GM18907 (cell line): ENCODE data around the gene ULBP2.

Source experiments
- ATAC-seq: cut with Tn5 transposase; IDR thresholded peaks from one replicate; pipeline ENCODE4 v1.9.1; 2021; ENCODE audit warnings: mild to moderate bottlenecking, moderate library complexity; ENCODE audit not compliant: unreplicated experiment

Gene ULBP2, protein sequence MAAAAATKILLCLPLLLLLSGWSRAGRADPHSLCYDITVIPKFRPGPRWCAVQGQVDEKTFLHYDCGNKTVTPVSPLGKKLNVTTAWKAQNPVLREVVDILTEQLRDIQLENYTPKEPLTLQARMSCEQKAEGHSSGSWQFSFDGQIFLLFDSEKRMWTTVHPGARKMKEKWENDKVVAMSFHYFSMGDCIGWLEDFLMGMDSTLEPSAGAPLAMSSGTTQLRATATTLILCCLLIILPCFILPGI

DNA sequence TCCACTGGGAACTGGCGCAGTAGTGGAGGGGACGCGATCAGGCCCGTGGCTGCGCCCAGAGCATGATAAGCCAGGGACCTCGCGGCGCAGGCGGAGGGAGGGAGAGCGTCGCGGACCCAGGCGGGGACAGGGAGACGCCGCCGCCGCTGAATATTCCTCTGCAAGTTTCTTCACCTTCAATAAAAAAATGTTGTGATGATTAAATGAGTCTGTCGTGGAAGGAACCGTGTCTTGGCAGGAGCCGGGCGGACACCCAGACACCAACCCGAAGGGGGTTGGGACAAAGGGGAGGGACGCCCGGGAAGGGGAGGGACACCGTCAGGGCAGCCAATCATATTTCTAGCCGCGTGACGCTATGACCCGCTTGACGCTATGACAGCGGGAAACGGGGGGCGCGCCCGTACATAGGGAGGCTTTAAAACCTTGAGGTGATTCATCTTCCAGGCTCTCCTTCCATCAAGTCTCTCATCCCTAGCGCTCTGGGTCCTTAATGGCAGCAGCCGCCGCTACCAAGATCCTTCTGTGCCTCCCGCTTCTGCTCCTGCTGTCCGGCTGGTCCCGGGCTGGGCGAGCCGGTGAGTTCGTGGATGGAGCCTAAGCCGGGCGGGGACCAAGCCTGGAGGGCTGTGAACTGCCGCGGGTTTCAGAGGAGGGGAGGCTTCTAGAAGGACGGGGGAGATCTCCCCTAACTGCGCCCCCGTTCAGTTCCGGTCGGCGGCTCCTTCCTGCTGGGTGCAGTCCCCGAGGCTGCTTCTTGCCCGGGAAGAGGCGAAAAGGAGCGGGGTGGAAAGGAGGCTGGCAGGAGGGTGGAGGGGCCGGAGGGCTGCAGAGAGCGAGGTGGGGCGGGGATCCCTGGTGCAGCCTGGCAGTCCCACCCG is at the start of gene ULBP2:
Gene ULBP2, plus strand, starts transcription at position 432 of the 878 bp plus-strand sequence. Its CDS starts 59 bp downstream, at position 491.
- ATAC-seq, result no peak

DNA sequence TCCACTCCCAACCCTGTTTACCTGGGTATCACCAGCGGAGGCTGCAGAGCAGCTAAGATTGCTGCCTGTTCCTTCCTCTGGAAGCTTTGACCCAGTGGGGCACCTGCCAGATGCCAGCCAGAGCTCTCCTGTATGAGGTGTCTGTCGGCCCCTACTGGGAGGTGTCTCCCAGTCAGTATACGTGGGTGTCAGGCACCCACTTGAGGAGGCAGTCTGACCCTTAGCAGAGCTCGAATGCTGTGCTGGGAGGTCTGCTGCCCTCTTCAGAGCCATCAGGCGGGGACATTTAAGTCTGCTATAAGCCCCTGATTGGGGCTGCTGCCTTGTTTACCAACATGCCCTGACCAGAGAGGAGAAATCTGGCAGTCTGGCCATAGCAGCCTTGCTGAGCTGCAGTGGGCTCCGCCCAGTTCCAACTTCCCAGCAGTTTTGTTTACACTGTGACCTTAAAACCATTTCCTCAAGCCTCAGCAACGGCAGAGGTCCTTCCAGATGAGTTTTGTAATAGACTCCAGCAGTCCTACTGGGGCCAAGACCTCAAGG is 46.7 kb upstream of the ULBP2 start:
- no peak for ATAC-seq

DNA sequence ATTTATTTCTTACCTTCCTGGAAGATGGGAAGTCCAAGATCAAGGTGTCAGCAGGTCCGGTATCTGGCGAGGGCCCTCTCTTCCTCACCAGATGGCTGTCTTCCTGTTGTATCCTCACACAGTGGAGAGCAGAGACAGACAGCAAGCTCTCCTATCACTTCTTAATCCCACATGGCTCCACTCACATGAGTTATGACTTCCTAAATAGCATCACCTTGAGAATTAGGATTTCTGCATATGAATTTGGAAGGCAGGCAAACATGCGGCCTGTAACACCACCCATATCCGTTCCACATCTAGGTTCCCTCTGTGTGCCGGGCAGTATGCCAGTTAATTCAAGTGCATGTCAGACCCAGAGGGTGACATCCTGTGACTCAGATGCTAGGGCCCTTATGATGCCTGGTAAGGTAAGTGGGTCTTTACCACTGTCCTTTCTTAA is 46.0 kb upstream of the ULBP2 start:
- ATAC-seq, result no peak

DNA sequence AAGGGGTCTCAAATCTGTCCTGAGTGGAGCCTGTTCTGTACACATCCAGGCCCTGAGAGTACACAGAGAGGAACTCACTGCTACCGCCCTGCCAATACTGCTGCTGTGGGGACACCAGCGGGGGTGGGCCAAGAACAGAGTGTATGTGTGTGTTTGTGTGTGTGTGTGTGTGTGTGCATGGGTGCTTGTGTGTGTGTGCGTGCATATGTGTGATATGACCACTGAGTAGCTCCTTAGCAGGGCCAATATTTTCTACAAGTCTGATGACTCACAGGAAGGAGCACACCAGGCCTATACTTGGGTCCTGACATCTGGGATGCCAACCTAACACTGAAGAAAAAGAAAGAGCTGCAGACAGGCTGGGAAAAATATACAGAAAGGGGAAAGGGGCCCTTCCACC is 45.3 kb upstream of the ULBP2 start:
- ATAC-seq, result no peak

DNA sequence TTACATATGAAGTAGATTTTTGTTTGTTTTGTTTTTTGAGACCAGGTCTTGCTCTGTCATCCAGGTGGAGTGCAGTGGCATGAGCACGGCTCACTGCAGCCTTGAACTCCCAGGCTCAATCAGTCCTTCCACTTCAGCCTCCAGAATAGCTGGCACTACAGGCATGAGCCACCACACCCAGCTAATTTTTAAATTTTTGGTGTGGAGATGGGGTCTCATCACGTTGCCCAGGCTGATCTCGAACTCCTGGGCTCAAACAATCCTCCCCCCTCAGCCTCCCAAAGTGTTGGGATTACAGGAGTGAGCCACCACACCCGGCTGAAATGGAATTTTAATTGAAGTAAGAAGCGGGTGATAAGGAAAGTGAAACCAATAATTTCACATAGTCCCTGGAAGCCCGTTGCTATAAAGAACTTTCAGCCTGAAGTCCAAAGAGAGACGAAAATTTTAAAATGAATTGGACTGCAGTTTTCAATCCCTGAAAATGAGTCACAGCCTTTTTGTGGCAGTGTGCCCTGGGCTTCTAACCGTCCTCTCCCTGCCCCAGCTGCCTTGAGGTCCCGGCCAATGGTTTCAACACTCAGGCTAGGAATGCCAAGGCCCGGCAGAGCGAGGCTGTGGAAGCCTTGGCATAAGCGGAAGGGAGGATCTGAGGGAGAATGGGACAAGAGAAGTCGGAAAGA is 44.7 kb upstream of the ULBP2 start:
- no peak for ATAC-seq

DNA sequence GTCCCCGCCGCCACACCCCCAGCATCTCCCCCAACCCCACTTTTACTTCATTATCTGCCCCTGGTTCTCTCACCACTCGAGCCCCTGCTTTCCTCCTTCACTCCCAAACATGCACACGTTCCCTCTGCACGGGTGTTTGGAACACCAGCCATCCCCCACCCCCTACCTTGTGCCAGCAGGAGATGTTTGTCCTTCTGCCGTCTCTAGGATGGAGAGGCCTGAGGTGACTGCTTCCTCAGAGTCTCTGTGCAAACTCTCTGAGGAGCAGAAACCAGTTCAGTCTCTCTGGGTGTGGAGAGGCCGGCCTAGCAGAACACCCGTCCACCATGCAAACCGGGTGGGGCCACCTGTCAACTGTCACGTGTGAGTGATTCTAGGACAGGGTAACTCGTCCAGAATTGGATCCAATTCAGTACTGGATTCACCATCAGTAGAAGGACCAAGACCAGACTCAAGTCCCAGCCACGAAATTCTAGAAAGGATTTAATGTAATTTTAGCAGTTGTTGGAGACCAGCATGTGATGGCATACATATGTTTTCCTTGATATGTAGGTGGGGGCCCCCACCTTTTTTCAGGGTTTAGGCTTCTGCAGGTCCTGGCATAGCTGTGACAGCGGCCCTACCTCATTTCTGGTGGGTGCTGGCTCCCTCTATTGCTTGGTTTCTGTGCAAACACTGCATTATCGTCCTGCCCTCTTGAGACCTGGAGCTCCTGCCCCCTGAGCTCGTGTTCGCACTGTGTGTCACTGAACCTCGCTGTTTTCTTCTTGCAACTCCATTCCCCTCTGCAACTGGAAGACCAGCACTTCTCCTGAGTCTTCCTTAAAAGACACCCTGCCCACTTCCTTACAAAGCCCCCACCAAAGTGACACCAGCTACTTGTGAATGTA is 43.7 kb upstream of the ULBP2 start, which contains the start of gene RAET1E:
Gene RAET1E, minus strand, starts transcription at position 259 of the 890 bp plus-strand sequence. CDS start 7,212 bp downstream, outside the sequence.
- ATAC-seq, result no peak

DNA sequence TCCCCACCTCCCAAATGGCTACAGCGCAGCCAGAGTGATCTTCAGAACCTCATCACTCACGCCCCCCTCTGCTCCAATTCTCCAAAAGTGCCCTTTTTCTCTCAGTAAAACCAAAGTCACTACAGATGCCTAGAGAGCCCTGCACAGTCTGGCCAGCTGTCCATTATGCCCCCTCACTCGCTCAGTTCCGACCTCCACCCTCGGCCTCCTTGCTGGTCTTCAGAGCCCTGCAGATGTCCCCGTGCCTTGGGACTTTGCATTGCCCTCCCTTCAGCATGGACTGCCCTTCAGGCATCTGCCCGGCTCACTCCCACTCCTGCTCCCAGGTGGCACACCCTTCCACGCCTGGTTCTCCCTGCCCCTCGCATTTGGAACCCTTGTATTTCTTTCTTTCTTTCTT is 42.8 kb upstream of the ULBP2 start:
- ATAC-seq, result no peak

DNA sequence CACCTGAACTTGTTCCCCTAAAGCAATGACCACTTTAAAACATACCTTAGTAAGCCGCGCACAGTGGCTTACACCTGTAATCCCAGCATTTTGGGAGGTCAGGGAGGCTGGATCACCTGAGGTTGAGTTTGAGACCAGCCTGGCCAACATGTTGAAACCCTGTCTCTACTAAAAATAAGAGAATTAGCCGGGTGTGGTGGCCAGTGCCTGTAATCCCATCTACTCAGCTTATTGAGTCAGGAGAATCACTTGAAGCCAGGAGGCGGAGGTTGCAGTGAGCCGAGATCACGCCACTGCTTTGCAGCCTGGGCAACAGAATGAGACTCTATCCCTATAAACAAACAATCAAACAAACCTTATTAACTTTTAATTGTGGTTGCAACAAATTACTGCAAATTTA is 42.3 kb upstream of the ULBP2 start:
- no peak for ATAC-seq

DNA sequence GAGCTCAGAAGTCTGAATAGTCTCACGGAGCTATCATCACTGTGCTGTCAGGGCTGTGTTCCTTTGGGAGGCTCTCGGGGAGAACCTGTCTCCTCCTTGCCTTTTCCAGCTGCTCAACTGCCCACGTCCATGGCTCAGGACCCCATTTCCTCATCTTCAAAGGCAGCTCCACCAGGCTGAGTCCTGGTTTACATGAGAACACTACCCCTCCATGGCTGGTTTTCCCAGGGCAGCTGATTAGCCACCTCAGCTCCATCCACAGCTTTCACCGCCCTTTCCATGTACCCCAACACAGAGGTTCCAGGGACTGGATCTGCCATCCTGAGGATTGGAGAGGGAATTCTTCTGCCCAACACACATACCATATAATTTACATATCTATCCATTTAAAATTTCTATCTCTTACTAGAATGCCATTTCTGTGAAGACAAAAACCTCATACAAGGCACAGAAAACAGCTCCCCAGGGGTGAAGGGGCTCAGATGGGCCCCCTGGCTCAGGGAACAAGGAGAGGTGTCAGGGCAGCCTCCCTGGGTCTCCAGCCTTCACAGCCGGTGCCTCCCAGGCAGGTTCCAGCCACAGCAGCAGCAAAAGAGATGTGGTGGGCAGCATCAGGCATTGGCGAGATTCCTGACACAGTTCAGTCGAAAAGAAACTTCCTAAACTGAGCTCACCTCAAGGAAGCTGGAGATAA is 41.7 kb upstream of the ULBP2 start:
- ATAC-seq, result no peak

DNA sequence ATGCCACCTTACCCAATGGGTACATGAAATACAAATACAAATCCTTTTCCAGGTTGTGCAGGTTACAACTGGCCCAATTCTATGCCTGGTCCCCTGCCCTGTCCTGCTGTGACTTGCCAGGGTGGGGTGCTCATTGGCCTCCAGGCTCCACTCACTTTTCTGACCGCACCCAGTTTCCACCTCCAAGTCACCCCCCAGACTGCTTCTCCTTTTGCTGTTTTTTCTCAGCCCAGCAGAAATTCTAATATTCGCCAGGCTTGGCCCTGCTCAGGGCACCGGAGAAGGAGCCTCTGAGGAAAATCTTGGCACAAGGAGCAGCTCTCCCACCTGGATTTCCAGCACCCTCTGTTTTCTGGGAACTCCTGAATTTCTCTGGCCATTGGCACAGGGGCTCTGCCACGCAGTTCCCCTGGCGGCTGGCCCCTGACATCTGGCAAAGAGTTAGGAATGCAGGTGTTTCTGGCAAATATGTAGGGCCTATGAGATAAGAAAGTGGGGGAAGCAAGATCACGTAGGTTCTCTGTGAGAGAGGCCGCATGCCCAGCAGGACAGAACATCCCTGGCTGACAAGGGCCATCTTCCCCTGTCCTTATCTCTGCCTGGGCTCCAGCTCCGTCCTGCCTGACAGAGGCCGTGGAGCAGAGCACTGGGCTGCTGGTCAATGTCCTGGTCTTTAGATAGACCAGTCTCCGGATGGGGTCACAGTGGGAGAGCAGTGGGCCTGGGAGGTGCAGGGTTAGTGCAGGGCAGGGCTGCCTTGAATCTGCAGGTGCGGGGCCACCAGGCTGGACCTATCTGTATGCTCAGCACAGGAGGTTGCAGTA is 41.0 kb upstream of the ULBP2 start:
- ATAC-seq, result no peak

DNA sequence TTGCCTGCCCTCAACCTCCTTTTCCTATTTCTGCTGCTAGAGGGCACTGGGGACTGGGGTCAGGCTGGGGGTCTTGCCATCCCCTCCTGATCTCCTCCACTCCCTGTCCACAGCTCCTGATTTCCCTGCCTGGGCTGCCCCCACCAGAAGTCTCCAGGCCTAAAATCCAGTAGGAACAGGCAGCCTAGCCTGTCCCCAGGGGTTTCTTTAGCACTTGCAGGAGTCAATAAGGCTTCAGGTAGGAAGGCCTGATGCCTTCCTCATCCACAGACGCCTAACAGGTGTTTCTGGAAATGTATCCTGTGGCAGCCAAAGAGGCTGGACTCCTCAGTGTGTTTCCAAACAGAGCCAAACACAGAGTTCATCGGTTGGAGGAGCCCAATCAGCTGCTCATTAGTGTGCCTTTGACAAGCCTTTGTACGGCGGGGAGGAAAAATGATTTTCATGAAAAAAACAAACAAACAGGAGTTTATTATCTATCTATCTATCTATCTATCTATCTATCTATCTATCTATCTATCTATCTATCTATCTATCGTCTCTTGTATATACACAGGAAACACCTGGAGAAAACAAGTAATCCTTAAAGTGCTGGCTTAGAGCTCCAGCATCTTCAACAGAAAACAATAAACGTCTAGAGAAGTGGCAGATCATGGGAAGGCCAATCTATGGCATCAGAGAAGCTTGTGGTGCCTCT is 40.2 kb upstream of the ULBP2 start:
- no peak for ATAC-seq

DNA sequence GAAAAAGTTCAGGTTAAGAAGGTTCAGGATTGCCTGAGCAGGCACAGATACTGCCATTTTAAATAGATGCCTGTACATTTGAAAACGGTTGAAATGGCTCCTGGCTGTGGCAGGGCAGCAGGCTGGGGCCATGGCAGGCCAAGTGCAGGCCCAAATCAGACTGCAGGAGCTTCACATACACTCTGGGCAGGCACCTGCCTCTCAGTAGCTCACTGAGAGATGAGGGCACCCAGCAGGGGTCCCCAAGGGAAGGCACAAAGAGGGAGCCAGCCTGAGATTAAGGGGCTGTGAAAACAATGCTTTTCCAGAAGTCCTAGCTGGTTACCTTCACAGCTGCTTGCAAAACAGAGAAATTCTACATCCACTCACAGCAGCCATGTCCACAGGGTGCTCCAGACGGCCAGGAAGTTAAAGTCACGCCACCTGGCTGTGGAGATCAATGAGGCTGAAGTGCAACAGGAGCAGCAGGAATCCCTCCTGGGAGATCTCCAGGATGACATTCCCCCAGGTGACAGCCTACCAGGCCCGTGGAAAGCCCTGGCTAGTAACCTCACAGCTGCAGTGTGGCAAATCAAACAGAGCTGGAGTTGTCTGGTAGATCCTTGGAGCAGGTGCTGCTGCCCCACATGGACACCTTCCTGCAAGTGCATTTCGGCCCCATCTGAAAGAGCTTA is 37.7 kb upstream of the ULBP2 start:
- no peak for ATAC-seq

DNA sequence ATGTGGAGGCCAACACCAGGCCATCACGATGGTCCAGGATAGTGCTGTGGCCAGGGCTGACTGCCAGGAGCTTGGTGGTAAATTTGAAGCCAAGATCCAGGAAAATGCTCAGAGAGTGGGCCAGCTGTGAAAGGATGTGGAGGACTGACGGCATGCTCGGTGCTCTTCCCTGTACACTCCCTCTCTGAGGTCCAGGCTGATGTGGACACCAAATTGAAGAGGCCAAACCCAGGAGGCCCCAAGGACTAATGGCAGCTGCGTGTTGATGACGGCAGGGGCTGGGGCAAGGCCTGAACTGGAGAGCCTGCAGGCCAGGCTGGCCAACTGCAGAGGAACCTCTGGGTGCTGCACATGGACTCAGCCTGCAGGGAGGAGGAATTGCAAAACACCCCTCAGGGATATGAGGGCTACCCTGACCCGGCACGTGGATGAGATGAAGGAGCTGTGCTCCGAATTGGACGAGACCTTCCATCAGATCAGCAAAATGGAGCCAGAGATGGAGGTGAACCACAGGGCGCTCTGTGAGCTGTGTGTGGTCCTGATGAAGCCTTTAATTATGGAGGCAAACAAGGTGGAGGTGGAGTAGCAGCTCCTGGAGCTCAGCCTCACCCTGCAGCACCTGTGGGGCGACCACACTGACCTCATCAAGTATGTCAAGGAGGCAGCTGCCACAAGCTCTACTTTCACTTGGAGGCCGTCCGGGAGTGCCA is 37.0 kb upstream of the ULBP2 start:
- no peak for ATAC-seq

DNA sequence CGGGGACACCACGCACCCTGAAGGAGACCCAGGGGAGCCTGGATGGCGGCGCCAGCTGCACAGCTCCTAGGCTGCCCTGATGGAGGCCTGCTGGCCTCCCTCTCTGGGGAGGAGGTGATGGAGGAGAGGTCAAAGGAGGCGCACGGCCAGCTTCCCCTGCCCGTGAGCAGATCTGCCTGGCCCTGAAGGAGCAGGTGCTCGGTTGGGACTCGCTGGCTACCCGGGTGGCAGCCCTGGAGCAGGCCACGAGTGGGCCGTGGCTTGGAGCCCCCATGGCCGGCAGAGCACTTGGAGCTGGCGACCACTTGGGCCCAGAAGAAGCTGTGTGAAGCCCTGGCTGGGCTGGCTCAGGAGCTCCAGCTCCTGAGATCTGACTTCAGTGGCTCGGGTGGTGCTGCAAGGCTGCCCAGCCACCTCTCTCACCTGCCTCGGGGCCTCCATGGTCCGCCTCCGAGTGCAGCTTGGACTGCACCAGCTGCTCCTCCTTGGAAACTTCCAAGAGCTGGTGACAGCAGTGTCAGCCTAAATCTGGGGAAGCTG is 36.4 kb upstream of the ULBP2 start:
- no peak for ATAC-seq

DNA sequence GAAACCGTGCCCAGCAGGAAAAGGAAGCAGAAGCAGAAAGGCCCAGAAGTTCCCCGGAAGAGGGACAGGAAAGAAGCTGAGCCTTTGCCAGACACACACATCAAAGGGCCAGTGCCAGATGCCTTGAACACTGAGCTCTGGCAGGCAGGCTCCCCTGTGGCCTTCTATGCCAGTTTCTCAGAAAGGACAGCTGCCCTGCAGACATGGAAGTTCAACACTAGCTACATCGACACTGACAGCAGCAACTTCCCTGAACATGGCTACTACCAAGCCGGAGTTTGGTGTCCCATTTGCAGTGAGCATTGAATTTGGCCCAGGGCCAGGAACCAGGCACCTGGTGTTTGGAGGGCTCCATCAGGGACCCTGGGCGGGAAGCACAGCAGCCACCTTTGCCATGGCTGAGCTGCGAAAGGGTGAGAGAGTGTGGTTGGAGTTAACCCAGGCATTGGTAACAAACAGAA is 35.9 kb upstream of the ULBP2 start:
- ATAC-seq, result no peak

DNA sequence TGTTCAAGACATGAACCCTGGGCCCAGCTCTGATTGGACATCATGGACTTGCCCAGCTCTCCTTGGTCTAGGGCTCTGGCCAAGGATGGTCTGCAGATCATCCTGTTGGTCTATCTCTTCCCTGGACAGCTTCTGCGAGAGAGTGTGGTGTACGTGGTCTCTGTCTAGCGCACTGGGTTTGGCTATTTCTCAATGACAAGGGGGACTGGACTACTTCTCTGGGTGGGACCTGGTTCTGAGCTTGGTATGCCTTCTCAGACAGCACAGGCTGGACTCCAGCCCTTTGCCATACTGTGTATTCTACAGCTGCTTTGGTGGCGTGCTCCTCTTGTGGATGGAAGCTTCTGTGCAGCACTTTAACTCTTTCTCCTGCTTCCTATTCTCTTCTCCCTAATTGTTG is 35.4 kb upstream of the ULBP2 start:
- ATAC-seq, result no peak

DNA sequence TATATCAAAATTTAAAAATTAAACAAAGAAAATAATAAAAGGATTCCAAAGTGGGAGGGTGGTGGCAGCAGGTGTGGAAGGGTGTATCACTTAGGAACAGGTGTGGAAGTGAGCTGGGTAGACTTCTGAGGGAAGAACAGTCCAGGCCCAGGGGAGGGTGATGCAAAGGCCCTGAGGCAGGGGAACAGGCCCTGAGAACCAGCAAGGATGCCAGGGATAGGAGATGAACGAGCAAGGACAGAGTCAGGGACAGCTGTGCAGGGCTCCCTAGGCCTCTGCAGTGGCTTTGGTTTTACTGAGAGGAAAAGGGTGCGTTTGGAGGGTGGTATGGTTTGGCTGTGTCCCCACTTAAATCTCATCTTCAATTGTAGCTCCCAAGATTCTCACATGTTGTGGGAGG is 34.5 kb upstream of the ULBP2 start:
- ATAC-seq, result no peak
